HG03064 (cell line): Measurements from ENCODE around the gene PRH2.

Experiments used
- ATAC-seq: cut with Tn5 transposase; IDR thresholded peaks from one replicate; pipeline ENCODE4 v1.9.1; 2021; ENCODE audit warnings: low read depth; ENCODE audit not compliant: unreplicated experiment

The PRH2 gene

DNA sequence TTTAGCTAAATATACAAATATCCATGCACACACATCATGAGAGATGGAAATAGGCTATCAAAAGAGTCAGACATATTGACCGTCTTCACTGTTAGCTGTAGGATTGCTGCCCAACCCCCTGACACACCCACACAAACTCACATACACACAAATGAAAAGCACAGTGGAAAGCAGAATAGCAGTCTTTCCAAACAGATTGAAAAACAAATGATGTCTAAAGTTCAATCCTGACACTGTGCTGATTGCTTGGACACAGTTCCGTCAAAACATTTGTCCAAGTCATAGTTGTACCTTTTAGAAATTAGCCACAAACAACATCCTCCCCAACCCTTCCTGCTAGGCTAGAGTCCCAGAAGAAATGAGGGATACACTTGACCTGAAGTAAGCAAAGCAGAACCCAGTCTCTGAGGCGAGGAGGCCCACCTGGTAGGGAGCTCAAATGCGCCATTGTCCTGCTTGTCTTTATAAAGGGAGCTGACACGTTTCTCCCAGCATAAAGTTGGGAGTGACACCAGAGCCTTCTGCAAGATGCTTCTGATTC, at the start of gene PRH2:
Gene PRH2, plus strand, starts transcription at position 491 of the 541 bp plus-strand sequence. Its CDS starts 38 bp downstream, at position 529.
- no peak for ATAC-seq

DNA sequence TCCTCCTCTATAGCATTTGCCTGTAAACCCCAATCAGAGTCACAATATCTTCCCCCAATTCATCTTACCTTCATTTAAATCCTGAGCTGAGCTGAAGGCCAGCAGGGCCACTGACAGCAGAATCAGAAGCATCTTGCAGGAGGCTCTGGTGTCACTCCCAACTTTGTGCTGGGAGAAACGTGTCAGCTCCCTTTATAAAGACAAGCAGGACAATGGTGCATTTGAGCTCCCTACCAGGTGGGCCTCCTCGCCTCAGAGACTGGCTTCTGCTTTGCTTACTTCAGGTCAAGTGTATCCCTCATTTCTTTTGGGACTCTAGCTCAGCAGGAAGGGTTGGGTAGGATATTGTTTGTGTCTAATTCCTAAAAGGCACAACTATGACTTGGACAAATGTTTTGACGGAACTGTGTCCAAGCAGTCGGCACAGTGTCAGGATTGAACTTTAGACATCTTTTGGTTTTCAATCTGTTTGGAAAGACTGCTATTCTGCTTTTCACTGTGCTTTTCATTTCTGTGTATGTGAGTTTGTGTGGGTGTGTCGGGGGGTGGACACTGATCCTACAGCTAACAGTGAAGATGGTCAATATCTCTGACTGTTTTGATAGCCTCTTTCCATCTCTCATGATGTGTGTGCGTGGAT, 44.8 kb upstream of the PRH2 start, which contains the start of gene PRH1:
Gene PRH1, minus strand, starts transcription at position 170 of the 640 bp plus-strand sequence. Its CDS starts 38 bp downstream, at position 132.
- no peak for ATAC-seq

DNA sequence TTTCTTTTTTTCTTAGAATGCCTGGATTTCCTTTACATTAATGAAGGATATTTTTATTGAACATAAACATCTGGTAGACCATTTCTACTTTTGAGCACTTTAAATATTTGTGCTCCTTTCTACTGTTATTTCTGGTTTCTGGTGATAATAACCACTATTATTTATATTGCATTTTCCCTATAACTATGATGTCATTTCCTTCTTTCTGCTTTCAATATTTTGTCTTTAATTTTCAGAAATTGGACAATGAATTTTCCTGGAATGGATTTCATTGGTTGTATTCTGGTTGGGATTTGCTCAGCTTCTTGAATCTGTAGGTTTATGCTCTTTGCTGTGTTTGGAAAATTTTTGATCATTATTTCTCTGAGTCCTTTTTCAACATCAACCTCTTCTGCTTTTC, 39.8 kb upstream of the PRH2 start:
- no peak for ATAC-seq

DNA sequence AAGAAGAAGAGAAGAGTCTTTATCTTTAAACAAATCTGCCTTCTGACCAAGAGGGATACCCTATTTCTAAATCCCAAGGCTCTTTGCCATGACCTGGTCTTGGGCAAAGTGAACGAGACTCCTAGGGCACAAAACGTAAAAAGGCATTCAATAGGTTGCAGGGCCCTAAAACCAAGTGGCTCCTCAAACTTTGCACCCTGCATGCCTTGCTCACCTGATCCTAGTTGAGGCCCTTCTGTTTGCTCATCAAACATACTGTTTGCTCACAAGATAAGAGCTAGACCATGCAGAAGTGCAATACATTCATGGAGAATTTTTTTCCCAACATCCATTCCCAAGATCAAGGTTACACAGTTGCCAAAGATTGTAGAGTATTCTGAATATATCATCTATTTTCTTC, 37.1 kb upstream of the PRH2 start:
- no peak for ATAC-seq

DNA sequence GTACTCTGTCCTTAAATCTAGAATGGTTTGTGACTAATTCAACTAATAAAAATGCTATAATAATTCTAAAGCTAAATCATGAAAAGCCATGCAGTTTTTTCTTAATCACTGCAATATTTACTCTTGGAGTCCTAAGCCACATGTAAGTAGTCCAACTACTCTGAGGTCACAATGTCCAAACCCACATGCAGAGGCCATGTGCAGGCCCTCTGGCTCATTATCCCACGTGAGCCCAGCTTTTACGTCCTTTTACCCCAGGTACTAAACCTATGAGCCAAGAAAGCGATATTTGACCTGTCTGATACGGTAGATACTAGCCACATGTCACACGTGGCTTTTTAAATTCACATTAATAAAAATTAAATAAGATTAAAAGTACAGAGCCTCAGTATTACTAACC, 32.2 kb upstream of the PRH2 start:
- ATAC-seq = no peak

DNA sequence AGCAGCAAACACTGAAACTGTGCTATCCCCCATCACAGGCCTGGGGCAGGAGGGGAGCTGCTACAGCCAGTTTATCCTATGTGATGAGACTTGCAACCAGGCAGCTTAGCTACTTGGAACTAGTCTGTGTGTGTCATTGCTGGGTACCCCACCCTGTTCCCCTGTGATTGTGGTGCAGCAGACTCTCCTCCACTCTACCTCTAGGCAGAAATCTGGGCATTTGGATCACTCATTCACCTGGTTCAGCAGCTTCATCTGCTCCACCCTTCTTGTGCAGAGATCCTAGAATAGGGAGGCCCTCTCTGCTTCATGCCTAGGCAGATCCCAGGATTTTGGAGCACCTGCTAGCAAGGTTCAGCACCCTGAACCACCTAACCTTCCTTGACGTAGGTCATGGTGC, 28.5 kb upstream of the PRH2 start:
- ATAC-seq = no peak

DNA sequence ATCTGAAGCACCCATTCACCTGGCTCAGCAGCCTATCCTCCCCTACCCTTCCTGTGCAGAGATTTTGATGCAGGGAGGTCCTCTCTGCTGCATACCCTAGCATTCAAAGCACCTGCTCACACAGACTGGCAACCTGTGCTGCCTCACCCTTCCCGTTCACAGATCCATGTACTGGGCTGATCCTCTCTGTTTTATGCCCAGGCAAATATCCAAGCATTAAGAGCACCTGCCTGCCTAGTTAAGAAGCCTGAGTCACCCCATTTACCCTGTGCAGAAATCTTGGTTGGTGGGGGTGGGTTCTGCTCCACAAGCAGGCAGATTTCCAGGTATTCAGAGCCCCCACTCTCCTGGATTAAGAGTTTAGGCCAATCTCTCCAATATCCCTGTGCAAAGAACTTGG, 28.1 kb upstream of the PRH2 start:
- no peak for ATAC-seq

DNA sequence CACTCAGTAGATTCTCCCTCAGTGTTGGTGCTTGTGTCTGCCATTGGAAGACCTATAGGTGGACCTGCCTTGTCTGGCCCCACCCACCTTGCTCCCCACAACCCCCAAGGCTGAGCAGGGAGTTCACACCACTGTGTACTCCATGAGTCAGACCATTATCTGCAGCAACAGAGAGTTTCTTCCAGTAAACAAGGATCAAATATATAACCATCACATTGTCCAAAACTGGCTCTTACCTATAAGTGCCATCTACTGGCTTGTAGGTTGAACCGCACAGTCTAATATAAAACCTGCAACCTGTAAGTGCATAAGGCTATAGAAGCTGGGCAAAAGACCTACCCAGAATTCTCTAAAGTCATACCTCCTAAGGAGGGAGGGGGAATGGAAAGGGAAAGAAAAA, 27.6 kb upstream of the PRH2 start:
- ATAC-seq = no peak

DNA sequence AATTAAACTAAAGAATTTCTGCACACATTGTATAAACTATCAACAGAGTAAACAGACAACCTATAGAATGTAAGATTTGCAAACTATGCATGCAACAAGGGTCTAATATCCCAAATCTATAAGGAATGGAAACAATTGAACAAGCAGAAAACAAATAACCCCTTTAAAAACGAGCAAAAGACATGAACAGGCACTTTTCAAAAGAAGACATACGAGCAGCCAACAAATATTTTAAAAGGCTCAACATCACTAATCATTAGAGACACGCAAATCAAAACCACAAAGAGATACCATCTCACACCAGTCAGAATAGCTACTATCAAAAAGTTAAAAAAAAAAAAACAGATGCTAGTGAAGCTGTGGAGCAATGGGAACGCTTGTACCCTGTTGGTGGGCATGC, 24.4 kb upstream of the PRH2 start:
- ATAC-seq = no peak

DNA sequence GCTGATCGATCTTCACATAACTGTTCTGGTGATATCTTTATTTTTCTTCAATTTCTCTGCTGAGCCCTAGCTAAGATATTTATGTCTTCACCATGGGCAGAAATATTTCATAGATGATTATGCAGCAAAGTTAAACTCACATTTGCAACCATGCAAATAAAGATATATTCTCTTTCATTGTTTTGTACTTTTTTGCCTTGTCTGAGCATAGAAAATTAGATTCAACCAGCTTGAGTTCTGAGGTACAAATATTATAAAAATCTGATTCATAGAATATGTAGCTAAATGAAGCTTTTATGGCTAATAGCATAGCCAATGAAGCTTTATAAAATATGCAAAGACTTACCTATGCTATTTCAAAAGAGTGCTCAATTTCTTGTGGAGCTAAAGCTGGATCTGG, 19.6 kb upstream of the PRH2 start, which contains the start of gene TAS2R13:
Gene TAS2R13, minus strand, starts transcription at position 101 of the 400 bp plus-strand sequence. CDS start 264 bp downstream, outside the sequence.
- no peak for ATAC-seq

DNA sequence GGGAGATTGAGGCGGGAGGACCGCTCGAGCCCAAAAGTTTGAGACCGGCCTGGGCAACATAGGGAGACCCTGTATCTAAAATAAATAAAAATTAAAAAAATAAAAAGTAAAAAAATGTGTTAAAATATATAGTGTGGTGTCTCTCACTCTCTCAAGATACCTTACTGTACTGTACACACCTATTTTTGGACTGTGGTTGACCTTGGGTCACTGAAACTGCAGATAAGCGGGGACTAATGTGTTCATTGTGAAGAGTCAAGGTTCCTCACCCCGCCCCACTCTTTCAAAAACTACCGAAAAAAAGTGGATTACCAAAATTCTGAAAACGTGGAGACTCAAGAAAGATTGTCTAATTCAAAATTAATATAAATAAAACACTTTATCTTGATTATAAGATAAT, 18.7 kb upstream of the PRH2 start:
- no peak for ATAC-seq

DNA sequence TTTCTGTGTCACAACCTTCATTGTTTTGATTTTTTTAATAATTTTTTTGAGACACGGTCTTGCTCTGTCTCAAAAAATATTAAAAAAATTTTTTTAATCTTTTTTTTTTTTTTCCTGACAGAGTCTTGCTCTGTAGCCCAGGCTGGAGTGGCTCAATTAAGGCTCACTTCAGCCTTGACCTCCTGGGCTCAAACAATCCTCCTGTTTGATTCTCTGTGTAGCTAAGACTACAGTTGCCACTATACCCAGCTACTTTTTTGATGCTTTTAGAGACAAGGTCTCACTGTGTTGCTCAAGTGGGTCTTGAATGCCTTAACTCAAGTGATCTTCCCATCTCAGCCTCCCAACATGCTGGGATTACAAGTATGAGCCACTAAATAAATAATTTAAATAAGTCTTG, 9.2 kb upstream of the PRH2 start:
- no peak for ATAC-seq

DNA sequence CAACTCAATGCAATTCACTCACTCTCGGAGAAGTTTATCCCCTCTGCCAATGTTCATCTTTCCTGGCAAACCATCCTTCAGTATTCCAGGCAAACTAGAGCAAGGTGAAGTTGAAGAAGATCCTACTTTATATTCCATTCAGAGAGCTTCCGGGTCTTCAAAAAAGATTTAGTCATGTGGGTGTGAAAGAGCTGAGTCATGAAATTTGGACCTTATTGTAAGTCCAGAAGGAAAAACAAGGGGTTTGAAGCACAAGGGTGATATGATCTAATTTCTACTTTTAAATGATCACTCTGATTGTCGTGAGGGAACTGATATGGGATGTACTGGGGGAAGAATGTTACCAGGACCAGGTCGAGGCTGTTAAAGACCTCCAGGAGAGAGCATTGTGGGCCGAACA, 2.8 kb upstream of the PRH2 start:
- ATAC-seq = no peak

DNA sequence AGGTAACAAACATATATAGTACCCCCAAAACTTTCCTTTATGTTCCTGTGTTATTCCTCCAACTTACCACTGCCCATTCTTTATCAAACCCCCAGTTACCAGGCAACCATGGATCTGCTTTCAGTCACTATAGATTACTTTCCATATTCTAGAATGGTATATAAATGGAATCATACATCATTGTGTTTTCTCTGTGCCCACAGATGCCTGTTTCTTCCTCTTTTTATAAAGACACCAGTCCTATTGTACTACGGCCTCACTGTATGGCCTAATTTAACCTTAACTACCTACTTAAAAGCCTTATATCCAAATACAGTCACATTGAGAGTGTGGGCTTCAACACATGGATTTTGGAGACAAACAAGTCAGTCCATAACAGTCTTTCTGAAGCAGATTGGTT, 7.5 kb downstream of the PRH2 start:
- no peak for ATAC-seq

DNA sequence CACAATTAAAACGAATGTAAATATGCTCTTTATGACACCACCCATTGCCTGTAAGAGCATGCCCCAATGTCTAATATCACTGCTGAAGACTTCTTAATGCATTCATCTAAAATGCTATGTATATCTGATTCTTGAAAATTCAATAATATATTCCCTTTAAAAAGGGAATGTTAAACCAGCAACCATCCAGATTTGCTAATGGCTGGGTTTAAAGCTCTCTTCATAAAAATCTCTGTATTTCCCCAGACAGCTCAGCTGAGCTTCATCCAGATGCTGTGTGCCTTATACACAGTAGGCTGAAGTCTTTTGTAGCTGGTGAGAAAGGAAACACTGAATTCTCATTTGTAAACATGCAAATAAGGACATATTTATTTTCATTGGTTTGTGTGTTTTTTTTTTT, 10.1 kb downstream of the PRH2 start, which contains the start of gene TAS2R14:
Gene TAS2R14, minus strand, starts transcription at position 101 of the 400 bp plus-strand sequence. Its CDS starts 56 bp downstream, at position 45.
- ATAC-seq = no peak

DNA sequence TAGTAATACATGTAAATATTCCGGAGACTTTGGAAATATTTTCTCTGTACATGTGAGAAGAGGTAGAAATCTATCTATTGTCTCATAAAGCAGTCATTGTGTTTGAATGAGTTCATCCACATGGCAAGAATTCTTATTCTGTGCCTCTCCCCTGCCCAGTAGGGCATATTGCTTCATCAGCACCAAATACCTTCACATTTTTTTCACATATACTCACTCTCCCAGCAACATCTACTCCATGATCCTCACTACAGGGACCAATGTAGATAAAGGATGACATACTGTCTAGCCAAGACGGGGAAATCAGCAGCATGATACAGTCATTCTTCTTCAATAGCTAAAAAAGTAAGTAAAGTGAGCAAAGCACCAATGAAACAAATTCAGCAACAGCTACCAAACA, 11.4 kb downstream of the PRH2 start:
- no peak for ATAC-seq

DNA sequence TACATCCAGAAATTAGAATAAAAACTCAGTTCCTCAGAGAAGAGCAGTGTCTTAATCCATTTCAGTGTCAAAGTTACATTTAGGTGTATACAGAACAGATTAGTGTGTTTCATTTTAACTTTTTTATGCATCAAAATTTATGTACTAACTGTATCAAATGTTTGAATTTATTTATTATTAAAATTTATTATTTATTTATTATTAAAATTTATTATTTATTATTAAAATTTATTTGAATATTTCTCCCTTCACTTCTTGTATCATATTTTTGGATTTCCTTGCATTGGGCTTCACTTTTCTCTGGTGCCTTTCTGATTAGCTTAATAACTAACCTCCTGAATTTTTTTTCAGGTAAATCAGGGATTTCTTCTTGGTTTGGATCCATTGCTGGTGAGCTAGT, 12.3 kb downstream of the PRH2 start:
- no peak for ATAC-seq

DNA sequence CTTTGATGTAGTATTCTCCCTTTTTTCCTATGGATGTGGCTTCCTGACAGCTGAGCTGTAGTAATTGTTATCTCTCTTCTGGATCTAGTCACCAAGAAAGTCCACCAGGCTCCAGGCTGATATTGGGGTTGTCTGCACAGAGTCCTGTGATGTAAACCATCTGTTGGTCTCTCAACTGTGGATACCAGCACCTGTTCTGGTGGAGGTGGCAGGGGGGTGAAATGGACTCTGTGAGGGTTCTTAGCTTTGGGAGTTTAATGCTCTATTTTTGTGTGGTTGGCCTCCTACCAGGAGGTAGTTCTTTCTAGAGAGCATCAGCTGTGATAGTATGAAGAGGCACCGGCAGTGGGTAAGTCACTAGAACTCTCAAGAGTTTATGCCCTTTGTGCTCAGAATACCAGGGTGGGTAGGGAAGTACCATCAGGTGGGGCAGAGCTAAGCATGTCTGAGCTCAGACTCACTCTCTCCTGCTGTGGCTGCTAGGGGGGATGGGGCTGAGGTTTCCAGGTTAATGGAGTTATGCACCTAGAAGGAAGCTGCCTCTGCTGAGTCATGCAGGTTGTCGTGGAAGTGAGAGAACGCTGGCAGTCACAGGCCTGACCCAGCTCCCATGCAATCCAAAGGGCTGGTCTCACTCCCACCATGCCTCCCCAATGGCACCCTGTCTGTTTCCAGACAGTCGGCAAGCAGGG, 13.0 kb downstream of the PRH2 start:
- ATAC-seq = no peak

DNA sequence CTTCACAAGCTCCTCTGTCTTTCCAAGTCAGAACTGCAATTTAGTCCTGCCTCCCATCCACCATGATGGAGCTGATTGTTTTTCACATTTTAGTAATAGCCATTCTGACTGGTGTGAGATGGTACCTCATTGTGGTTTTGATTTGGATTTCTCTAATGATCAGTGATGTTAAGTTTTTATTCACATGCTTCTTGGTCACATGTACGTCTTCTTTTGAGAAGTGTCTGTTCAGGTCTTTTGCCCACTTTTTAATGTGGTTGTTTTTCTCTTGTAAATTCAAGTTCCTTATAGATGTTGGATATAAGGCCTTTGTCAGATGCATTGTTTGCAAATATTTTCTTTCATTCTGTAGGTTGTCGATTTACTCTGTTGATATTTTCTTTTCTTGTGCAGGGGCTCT, 14.1 kb downstream of the PRH2 start:
- ATAC-seq = no peak

DNA sequence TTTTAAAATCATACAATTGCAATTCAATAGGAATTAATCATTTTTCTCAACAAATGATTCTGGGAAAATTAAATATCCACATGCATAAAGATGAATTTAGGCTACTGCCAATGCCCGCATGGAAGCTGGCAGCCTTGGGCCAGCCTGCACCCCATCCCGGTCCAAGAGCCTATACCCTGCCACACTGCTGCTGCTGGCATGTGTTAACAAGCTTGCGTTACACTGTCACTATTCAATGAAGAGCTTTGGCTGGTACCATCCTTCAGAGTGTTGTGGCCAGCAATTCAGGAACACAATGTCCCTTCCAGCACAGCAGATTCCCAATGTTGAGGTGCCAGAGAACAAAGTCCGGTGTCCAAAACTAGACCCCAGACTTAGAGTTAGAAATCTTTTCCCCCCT, 23.6 kb downstream of the PRH2 start:
- ATAC-seq = no peak

DNA sequence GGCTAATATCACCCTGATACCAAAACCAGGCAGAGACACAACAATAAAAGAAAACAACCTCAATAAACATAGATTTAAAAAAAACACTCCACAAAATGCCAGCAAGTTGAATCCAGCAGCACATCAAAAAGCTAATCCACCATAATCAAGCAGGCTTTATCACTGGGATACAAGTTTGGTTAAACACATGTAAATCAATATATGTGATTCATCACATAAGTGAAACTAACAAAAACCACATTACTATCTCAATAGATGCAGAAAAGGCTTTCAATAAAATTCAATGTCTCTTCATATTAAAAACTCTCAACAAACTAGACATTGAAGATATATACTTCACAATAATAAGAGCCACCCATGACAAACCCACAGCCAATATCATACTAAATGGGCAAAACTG, 27.0 kb downstream of the PRH2 start:
- no peak for ATAC-seq

DNA sequence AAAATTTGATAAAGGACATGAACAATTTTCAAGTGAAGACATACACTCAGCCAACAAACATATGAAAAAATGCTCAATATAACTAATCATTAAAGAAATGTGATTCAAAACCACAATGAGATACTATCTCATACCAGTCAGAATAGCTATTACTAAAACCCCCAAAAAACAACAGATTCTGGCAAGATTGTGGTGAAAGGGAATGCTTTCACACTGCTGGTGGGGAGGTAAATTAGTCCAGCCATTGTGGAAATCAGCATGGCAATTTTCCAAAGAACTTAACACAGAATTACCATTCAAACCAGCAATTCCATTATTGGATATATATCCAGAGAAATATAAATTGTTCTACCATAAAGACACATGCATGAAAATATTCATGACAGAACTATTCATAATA, 28.7 kb downstream of the PRH2 start:
- no peak for ATAC-seq
